IMR-90 (cell line): ENCODE data around the gene CCT3. TPM values are rescaled to one million over a fixed set of nuclear protein-coding genes. Genes with fewer than 3 reads are reported as not detected.

Experiments
- ATAC-seq: fragments of 200-7000 bp; cut with Tn5 transposase; 2 replicates; pipeline ENCODE4 v1.9.1; 2020; ENCODE audit warnings: low read depth, mild to moderate bottlenecking, moderate library complexity
- BruUV-seq: library from RNA; stranded (reverse); fragments of 400-500 nt; replicated peaks from 2 replicates; lab custom pipeline; 2021; lab: Mats Ljungman, UMichigan
- CTCF ChIA-PET: fragments of 300-600 bp; formaldehyde crosslinking; extraction: SDS; loops from one replicate; lab custom pipeline; 2021; ENCODE audit warnings: antibody characterized with exemption; lab: Yijun Ruan, JAX
- POLR2A ChIA-PET: fragments of 300-600 bp; sonication (Branson Sonifier 250); formaldehyde crosslinking; loops from one replicate; lab custom pipeline; 2022; ENCODE audit warnings: antibody characterized with exemption; ENCODE audit not compliant: unreplicated experiment; lab: Charles Lee
- DNase-seq: peaks from one replicate; pipeline ENCODE4 v3.0.0; 2013
- H2AFZ ChIP-seq: replicated peaks from 2 replicates; pipeline ENCODE3; 2013; ENCODE audit warnings: low read length, mild to moderate bottlenecking; ENCODE audit not compliant: poor library complexity
- H2AK5ac ChIP-seq: 2 replicates; pipeline ENCODE4 v1.6.1; 2013; ENCODE audit warnings: low read depth, low read length, inconsistent platforms
- H2AK9ac ChIP-seq: replicated peaks from 2 replicates; pipeline ENCODE3; 2013; ENCODE audit warnings: mild to moderate bottlenecking, low read depth, low read length, moderate library complexity; ENCODE audit not compliant: poor library complexity
- H2BK120ac ChIP-seq: 2 replicates; pipeline ENCODE4 v1.6.1; 2013; ENCODE audit warnings: low read depth, low read length, inconsistent platforms
- H2BK15ac ChIP-seq: 3 replicates; pipeline ENCODE4 v1.6.1; 2013; ENCODE audit warnings: low read depth, low read length, inconsistent platforms
- H2BK20ac ChIP-seq: 2 replicates; pipeline ENCODE4 v1.6.1; 2013; ENCODE audit warnings: low read depth, mild to moderate bottlenecking, inconsistent platforms, low read length, moderate library complexity
- H2BK5ac ChIP-seq: 2 replicates; pipeline ENCODE4 v1.6.1; 2013; ENCODE audit warnings: mild to moderate bottlenecking, low read depth, low read length, inconsistent platforms; ENCODE audit not compliant: poor library complexity, severe bottlenecking
- H3K14ac ChIP-seq: replicated peaks from 2 replicates; pipeline ENCODE4 v1.6.1; 2013; ENCODE audit warnings: low read depth, low read length, inconsistent platforms
- H3K18ac ChIP-seq: 2 replicates; pipeline ENCODE4 v1.6.1; 2013; ENCODE audit warnings: low read depth, low read length, control low read depth
- H3K23ac ChIP-seq: 2 replicates; pipeline ENCODE4 v1.6.1; 2013; ENCODE audit warnings: low read depth, low read length, inconsistent platforms
- H3K27ac ChIP-seq: 2 replicates; pipeline ENCODE4 v1.5.1; 2013; ENCODE audit warnings: mild to moderate bottlenecking, control low read depth, low read length; ENCODE audit not compliant: insufficient read depth
- H3K27me3 ChIP-seq: 2 replicates; pipeline ENCODE4 v1.6.1; 2013; ENCODE audit warnings: low read length; ENCODE audit not compliant: control insufficient read depth, insufficient read depth
- H3K36me3 ChIP-seq: 2 replicates; pipeline ENCODE4 v1.6.1; 2013; ENCODE audit warnings: low read length, mixed read lengths; ENCODE audit not compliant: control insufficient read depth, insufficient read depth
- H3K4ac ChIP-seq: 2 replicates; pipeline ENCODE4 v1.6.1; 2013; ENCODE audit warnings: low read depth, low read length, inconsistent platforms
- H3K4me1 ChIP-seq: 2 replicates; pipeline ENCODE4 v1.6.1; 2013; ENCODE audit warnings: low read length, mixed read lengths; ENCODE audit not compliant: control insufficient read depth, insufficient read depth
- H3K4me2 ChIP-seq: 2 replicates; pipeline ENCODE4 v1.6.1; 2013; ENCODE audit warnings: low read depth, mild to moderate bottlenecking, control low read depth, low read length, moderate library complexity
- H3K4me3 ChIP-seq: 2 replicates; pipeline ENCODE4 v1.5.1; 2013; ENCODE audit warnings: low read depth, mild to moderate bottlenecking, control low read depth, low read length, moderate library complexity; ENCODE audit not compliant: insufficient read depth
- H3K56ac ChIP-seq: 2 replicates; pipeline ENCODE4 v1.6.1; 2013; ENCODE audit warnings: low read length, inconsistent platforms; ENCODE audit not compliant: insufficient read depth; ENCODE audit errors: extremely low read depth
- H3K79me1 ChIP-seq, 2 experiments: 2 replicates each; pipeline ENCODE4 v1.6.1; 2013; ENCODE audit warnings: low read length in 2 of 2, inconsistent platforms in 1 of 2, low read depth in 1 of 2
- H3K9ac ChIP-seq: 2 replicates; pipeline ENCODE4 v1.6.1; 2013; ENCODE audit warnings: low read depth, low read length, control low read depth
- H3K9me1 ChIP-seq: 2 replicates; pipeline ENCODE4 v1.6.1; 2013; ENCODE audit warnings: low read length, inconsistent platforms; ENCODE audit not compliant: insufficient read depth
- H3K9me3 ChIP-seq: 2 replicates; pipeline ENCODE4 v1.6.1; 2013; ENCODE audit warnings: low read length; ENCODE audit not compliant: control insufficient read depth, insufficient read depth
- H4K20me1 ChIP-seq: 2 replicates; pipeline ENCODE4 v1.6.1; 2013; ENCODE audit warnings: low read length, inconsistent platforms; ENCODE audit not compliant: insufficient read depth
- H4K5ac ChIP-seq: 2 replicates; pipeline ENCODE4 v1.6.1; 2013; ENCODE audit warnings: mild to moderate bottlenecking, low read depth, low read length, control low read depth
- H4K8ac ChIP-seq, 2 experiments: 2 replicates each; pipeline ENCODE4 v1.6.1; 2013; ENCODE audit warnings: low read depth in 2 of 2, low read length in 2 of 2, control low read depth in 1 of 2, inconsistent platforms in 1 of 2
- H4K91ac ChIP-seq: 2 replicates; pipeline ENCODE4 v1.6.1; 2013; ENCODE audit warnings: low read depth, low read length, inconsistent platforms; ENCODE audit not compliant: insufficient read depth
- FOS ChIP-seq: fragments of 150-350 bp; IDR thresholded peaks from 2 replicates; pipeline ENCODE4 v1.6.1; 2016; ENCODE audit warnings: low read depth, low read length
- MAFK ChIP-seq: IDR thresholded peaks from 2 replicates; pipeline ENCODE4 v1.6.1; 2012; ENCODE audit warnings: low read depth, low read length, improper control_type of control experiment
- MAZ ChIP-seq: IDR thresholded peaks from 2 replicates; pipeline ENCODE4 v1.6.1; 2012; ENCODE audit warnings: low read depth, mild to moderate bottlenecking, low read length, improper control_type of control experiment, moderate library complexity, borderline replicate concordance
- MXI1 ChIP-seq: IDR thresholded peaks from 2 replicates; pipeline ENCODE4 v1.6.1; 2012; ENCODE audit warnings: low read depth, mild to moderate bottlenecking, low read length, moderate library complexity, borderline replicate concordance
- POLR2A ChIP-seq: IDR thresholded peaks from 2 replicates; pipeline ENCODE4 v1.6.1; 2012; ENCODE audit warnings: mild to moderate bottlenecking, low read depth, low read length
- WGBS, 2 experiments: methylation state at CpG; one replicate each; pipeline versions ENCODE4 v1.1.5 to v1.1.7; 2013; ENCODE audit warnings: missing lambda C conversion rate in 2 of 2; ENCODE audit not compliant: insufficient read length in 1 of 2; ENCODE audit errors: extremely low coverage in 2 of 2; 5-methylcytosine and 5-hydroxymethylcytosine counted together
- dilution Hi-C: fragments of 300-500 bp; cut with HindIII; formaldehyde crosslinking; loops from one replicate; pipeline ENCODE4 v1.14.3; 2018; ENCODE audit warnings: low sequenced_read_pairs; ENCODE audit not compliant: unreplicated experiment
- in situ Hi-C: fragments of 300-500 bp; cut with MboI; formaldehyde crosslinking; loops from 3 replicates; pipeline ENCODE4 v1.14.3; 2019; ENCODE audit warnings: low sequenced_read_pairs, inconsistent platforms, mixed read lengths
- intact Hi-C: fragments of 100-400 bp; cut with micrococcal nuclease; formaldehyde crosslinking; loops from 2 replicates; pipeline ENCODE4 v1.10.0; 2022
- polyA plus RNA-seq, 3 experiments: library from polyadenylated mRNA; depleted of rRNA; stranded (reverse); fragments of >200 nt; gene quantifications; 2 replicates each; pipeline ENCODE4 v1.2.3, GENCODE V29; 2012; ENCODE audit warnings: low replicate concordance in 1 of 3
- total RNA-seq: library from RNA; depleted of rRNA; stranded (reverse); fragments of >200 nt; gene quantifications from 2 replicates; pipeline ENCODE4 v1.2.3, GENCODE V29; 2012

The CCT3 gene
- total and polyA plus RNA-seq, 2 of the 4 experiments (the other 2 are of a cell fraction) = 313 to 595 TPM

DNA sequence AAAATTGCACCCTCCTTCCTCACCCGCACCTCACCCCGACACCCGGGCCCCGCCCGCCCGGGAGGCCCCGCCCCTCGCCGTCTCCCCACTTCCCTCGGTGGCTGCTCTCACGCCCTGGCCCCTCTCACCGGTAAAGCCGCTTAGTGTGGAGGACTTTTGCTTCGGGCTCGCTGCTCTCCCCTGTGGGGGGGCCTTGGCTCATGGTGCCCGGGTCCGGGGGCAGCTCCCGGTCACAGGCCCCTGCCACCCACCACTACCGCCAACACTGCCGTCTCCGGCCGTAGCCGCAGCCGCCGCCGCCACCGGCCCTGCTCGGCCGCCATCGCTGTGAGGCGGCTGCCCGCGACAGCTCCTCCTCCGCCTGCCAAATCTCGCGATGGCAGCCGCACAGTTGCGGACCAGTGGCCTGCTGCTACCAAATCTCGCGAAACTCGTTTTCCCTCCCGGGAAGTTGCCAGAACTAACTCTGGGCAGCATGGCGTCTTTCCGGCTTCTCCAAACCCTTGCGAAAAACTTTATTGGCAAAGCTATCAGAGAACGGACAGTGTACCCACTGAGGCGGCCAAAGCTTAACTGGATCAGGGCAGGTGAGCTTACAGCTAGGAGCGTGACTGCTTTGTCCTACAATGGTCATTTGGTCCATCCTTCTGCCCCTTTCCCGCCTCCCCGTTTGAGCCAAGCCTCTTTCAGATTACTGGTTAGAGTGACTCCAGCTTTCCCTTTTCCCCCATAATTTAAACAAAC, 55.4 kb downstream of the CCT3 start, which contains the start of gene SMG5:
TSS of gene SMG5 (minus strand) at position 347 of the 744 bp plus-strand sequence. CDS start at position 202, 145 bp downstream.
- peak within 1 kb of the TSS; percentile 67 for H2BK120ac ChIP-seq
- H3K9me1 ChIP-seq = peaks cover 7% of the 10 kb centered on the region
- H2AFZ ChIP-seq = peak within 1 kb of the TSS; percentile 92
- H3K79me1 ChIP-seq = peaks cover 45 to 66% of the 10 kb centered on the region in 2 experiments; a peak in 3 of 4 replicates
- peak within 1 kb of the TSS; percentile 86 for H3K9ac ChIP-seq
- CTCF ChIA-PET = no interaction called here
- H3K9me3 ChIP-seq = no peaks in the 10 kb centered on the region
- peak within 1 kb of the TSS; percentile 35; the same call in 1 of the 2 replicates for H3K18ac ChIP-seq
- peaks cover 14% of the 10 kb centered on the region for H3K36me3 ChIP-seq
- H3K14ac ChIP-seq = peak within 1 kb of the TSS; percentile 99
- no TSS peak for BruUV-seq
- H4K20me1 ChIP-seq = peaks cover 32% of the 10 kb centered on the region
- in situ Hi-C loops = no loop called here
- H2BK15ac ChIP-seq = peak within 1 kb of the TSS; percentile 22; the same call in 2 of the 3 replicates
- 0% methylated on average over 32 of the region's 50 CpGs; no CpG with 5 or more reads in 1 of the 2 experiments for WGBS, 2 experiments
- H4K8ac ChIP-seq = peak within 1 kb of the TSS; percentile 72 to 99
- peak within 1 kb of the TSS; percentile 67 for H3K4me3 ChIP-seq
- peak within 1 kb of the TSS; percentile 92 for H2AK9ac ChIP-seq
- intact Hi-C loops = no loop called here
- dilution Hi-C loops = no loop called here
- H3K4me1 ChIP-seq = peaks cover 9% of the 10 kb centered on the region
- H4K5ac ChIP-seq = peak within 1 kb of the TSS; percentile 74
- peak; percentile 99 for DNase-seq
- H4K91ac ChIP-seq = peak within 1 kb of the TSS; percentile 85
- TF ChIP-seq POLR2A (peak; percentile 97), MAFK (no peak), MAZ (peak; percentile 39; the same call in 1 of the 2 replicates), MXI1 (peak; percentile 82), FOS (peak; percentile 30; the same call in 1 of the 2 replicates)
- H2BK20ac ChIP-seq = no peak within 1 kb of the TSS
- peak within 1 kb of the TSS; percentile 95 for H3K4ac ChIP-seq
- peak within 1 kb of the TSS; percentile 79 for H3K56ac ChIP-seq
- H3K27me3 ChIP-seq = no peaks in the 10 kb centered on the region
- H3K23ac ChIP-seq = peak within 1 kb of the TSS; percentile 97
- H3K4me2 ChIP-seq = peak within 1 kb of the TSS; percentile 90
- ATAC-seq = peak; percentile 97
- peak within 1 kb of the TSS; percentile 67 for H2BK5ac ChIP-seq
- peak within 1 kb of the TSS; percentile 78 for H3K27ac ChIP-seq
- POLR2A ChIA-PET = interaction anchor here (0.6 to 1.7 kb wide), 3 partner anchors 13 to 70 kb away, joined by 4 to 8 read pairs (median 4); partner anchors contain the start of genes GLMP and PMF1
- H2AK5ac ChIP-seq = peak within 1 kb of the TSS; percentile 76
